ENCODE results near the gene BCL3.

GRCh38 chr19:44756089-44756562 is 7.6 kb downstream of the BCL3 start:
- TF ChIP-seq POLR2A (IDR thresholded peaks at IDR 0.05) (no peak), CTCF (IDR thresholded peaks at IDR 0.05) (no peak), POLR2AphosphoS5 (IDR thresholded peaks at IDR 0.05) (no peak)

Data from transverse colon (tissue), 4 donors.